HepG2 (cell line): ENCODE data around the gene COL4A2.

ENCODE experiments used
- CTCF ChIP-seq: sonication (generic); formaldehyde crosslinking; IDR thresholded peaks from 2 replicates; pipeline ENCODE4 v1.5.0; 2020; ENCODE audit warnings: mild to moderate bottlenecking, missing genetic modification reagents, moderate library complexity
- GABPA ChIP-seq, 2 experiments: IDR thresholded peaks; 2 replicates each; pipeline ENCODE4 v1.6.1; 2011 to 2016; ENCODE audit warnings: low read depth in 2 of 2, low read length in 1 of 2, missing biosample characterization in 1 of 2, missing genetic modification characterization in 1 of 2
- JUNB ChIP-seq: sonication (generic); formaldehyde crosslinking; IDR thresholded peaks from 2 replicates; pipeline ENCODE4 v1.8.0; 2022; ENCODE audit warnings: missing genetic modification reagents, mild to moderate bottlenecking, borderline replicate concordance
- NPAS2 ChIP-seq: sonication (generic); formaldehyde crosslinking; IDR thresholded peaks from 2 replicates; pipeline ENCODE4 v1.8.0; 2022; ENCODE audit warnings: mild to moderate bottlenecking, missing genetic modification reagents, borderline replicate concordance
- POLR2A ChIP-seq, 2 experiments: IDR thresholded peaks; 2 replicates each; pipeline ENCODE4 v1.6.1; 2011; ENCODE audit warnings: low read depth in 2 of 2, low read length in 2 of 2, mild to moderate bottlenecking in 1 of 2, moderate library complexity in 1 of 2; ENCODE audit not compliant: insufficient read depth in 1 of 2

DNA sequence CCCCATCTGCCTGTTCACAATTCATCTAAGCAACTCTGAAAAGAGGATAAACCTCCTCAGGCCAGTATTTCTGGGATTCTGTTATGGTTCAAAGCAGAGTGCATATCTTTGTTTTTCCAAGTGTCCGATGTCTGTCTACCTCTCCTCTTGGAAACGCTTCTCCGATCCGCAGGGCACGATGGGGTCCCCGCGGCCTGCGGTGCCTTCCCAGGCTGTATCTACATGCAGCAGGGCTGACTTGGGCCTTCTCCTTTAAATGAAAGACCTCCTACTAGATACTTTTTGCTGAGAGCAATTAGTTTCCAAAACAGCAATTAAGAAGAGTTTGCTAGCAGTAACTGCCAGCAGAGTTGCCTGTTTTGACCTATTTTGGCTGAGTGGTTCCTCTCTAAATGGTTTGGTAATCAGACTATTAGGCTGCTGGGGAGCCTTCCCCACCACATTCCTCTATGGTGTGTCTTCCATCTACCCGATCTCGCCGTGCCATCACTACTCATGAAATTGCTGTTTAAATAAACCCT, 23.5 kb downstream of the COL4A2 start:
- TF ChIP-seq POLR2A (IDR thresholded peaks at IDR 0.05; ENCODE audit: insufficient read depth in 1 of 2, low read depth in 2 of 2, low read length in 2 of 2) (no peak), CTCF (CRISPR knock-in tag) (no peak), JUNB (CRISPR knock-in tag) (no peak), NPAS2 (CRISPR knock-in tag) (no peak), GABPA (IDR thresholded peaks at IDR 0.05; ENCODE audit: low read depth, low read length) (no peak), GABPA (CRISPR knock-in tag; IDR thresholded peaks at IDR 0.05; ENCODE audit: low read depth) (no peak)
